ENCODE measurements around the gene LMBRD1.

The LMBRD1 gene

DNA sequence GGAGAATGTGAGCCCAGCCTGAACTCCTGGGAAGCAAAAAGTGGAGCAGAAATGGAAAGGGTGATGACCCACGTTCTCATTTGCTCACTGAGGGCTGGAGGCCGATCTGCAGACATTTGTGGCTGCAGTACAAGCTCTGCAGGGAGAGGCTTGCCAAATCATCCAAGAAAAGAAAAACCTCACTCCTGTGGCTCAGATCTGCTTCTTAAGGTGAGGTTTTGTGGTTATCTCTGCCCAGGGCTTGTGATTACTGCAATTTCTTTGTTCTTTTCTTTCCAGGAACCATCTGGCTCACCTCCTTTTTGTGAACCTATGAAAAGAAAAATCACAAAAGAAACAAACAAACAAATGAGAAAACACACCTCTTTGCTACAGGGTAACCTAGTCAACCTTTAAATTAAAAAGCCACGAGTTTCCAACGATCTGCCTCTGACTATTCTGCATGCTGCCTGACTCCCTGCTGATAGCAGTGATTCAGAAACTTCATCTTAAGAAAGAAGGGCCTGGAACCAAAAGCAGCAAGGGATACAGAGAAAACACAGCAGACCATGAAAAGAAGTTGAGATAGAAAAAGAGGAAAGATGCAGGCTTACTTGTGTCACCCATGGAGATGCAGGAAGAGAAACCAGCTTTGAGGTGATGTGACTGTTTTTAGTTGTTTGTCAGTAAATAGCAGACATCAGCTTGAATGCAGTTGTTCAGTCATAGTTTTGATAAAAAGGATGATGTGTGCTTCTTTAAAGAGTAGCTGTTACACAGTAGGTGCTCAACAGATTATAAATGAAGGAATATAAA is 165.1 kb downstream of the LMBRD1 start:
- no peak for TF ChIP-seq ZNF70 (CRISPR knock-in tag; IDR thresholded peaks at IDR 0.05)
- no peak for TF ChIP-seq ZNF8 (CRISPR knock-in tag; IDR thresholded peaks at IDR 0.05)
- TF ChIP-seq, protein P1, sequence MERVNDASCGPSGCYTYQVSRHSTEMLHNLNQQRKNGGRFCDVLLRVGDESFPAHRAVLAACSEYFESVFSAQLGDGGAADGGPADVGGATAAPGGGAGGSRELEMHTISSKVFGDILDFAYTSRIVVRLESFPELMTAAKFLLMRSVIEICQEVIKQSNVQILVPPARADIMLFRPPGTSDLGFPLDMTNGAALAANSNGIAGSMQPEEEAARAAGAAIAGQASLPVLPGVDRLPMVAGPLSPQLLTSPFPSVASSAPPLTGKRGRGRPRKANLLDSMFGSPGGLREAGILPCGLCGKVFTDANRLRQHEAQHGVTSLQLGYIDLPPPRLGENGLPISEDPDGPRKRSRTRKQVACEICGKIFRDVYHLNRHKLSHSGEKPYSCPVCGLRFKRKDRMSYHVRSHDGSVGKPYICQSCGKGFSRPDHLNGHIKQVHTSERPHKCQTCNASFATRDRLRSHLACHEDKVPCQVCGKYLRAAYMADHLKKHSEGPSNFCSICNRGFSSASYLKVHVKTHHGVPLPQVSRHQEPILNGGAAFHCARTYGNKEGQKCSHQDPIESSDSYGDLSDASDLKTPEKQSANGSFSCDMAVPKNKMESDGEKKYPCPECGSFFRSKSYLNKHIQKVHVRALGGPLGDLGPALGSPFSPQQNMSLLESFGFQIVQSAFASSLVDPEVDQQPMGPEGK (CRISPR knock-in tag; IDR thresholded peaks at IDR 0.05; ENCODE audit: borderline replicate concordance), result no peak
- TF ChIP-seq ARNTL (CRISPR knock-in tag; IDR thresholded peaks at IDR 0.05; ENCODE audit: borderline replicate concordance, low read depth), result no peak
- TF ChIP-seq, protein P2, sequence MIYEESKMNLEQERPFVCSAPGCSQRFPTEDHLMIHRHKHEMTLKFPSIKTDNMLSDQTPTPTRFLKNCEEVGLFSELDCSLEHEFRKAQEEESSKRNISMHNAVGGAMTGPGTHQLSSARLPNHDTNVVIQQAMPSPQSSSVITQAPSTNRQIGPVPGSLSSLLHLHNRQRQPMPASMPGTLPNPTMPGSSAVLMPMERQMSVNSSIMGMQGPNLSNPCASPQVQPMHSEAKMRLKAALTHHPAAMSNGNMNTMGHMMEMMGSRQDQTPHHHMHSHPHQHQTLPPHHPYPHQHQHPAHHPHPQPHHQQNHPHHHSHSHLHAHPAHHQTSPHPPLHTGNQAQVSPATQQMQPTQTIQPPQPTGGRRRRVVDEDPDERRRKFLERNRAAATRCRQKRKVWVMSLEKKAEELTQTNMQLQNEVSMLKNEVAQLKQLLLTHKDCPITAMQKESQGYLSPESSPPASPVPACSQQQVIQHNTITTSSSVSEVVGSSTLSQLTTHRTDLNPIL (CRISPR knock-in tag; IDR thresholded peaks at IDR 0.05; ENCODE audit: low read depth), result no peak
- no peak for TF ChIP-seq TCF4 (CRISPR knock-in tag; IDR thresholded peaks at IDR 0.05; ENCODE audit: borderline replicate concordance)
- TF ChIP-seq PPARA (CRISPR knock-in tag; IDR thresholded peaks at IDR 0.05; ENCODE audit: borderline replicate concordance), result no peak
- no peak for TF ChIP-seq ISL1 (CRISPR knock-in tag; IDR thresholded peaks at IDR 0.05)
- TF ChIP-seq, protein P3, sequence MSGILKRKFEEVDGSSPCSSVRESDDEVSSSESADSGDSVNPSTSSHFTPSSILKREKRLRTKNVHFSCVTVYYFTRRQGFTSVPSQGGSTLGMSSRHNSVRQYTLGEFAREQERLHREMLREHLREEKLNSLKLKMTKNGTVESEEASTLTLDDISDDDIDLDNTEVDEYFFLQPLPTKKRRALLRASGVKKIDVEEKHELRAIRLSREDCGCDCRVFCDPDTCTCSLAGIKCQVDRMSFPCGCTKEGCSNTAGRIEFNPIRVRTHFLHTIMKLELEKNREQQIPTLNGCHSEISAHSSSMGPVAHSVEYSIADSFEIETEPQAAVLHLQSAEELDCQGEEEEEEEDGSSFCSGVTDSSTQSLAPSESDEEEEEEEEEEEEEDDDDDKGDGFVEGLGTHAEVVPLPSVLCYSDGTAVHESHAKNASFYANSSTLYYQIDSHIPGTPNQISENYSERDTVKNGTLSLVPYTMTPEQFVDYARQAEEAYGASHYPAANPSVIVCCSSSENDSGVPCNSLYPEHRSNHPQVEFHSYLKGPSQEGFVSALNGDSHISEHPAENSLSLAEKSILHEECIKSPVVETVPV (CRISPR knock-in tag; IDR thresholded peaks at IDR 0.05), result no peak
- TF ChIP-seq, protein P4, sequence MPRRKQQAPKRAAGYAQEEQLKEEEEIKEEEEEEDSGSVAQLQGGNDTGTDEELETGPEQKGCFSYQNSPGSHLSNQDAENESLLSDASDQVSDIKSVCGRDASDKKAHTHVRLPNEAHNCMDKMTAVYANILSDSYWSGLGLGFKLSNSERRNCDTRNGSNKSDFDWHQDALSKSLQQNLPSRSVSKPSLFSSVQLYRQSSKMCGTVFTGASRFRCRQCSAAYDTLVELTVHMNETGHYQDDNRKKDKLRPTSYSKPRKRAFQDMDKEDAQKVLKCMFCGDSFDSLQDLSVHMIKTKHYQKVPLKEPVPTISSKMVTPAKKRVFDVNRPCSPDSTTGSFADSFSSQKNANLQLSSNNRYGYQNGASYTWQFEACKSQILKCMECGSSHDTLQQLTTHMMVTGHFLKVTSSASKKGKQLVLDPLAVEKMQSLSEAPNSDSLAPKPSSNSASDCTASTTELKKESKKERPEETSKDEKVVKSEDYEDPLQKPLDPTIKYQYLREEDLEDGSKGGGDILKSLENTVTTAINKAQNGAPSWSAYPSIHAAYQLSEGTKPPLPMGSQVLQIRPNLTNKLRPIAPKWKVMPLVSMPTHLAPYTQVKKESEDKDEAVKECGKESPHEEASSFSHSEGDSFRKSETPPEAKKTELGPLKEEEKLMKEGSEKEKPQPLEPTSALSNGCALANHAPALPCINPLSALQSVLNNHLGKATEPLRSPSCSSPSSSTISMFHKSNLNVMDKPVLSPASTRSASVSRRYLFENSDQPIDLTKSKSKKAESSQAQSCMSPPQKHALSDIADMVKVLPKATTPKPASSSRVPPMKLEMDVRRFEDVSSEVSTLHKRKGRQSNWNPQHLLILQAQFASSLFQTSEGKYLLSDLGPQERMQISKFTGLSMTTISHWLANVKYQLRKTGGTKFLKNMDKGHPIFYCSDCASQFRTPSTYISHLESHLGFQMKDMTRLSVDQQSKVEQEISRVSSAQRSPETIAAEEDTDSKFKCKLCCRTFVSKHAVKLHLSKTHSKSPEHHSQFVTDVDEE (CRISPR knock-in tag; IDR thresholded peaks at IDR 0.05), result no peak
- no peak for ATAC-seq

DNA sequence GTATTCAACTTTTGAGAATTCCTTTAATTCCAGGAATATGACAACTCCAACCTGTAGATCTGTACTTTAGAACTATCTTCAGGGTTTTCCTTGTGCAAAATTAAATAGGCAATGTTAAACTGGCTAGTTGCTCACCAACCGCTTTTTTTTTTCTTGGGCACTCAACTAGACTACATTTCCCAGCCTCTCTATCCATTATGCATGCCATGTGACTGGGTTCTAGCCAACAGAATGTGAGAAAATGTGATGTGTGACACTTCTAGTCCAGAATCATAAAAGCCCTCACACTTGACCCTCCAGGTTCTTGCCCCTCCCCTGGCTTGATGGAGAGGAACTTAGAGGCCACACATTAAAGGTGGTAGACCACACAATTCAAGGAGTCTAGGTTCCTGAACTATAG is 166.0 kb downstream of the LMBRD1 start:
- TF ChIP-seq ZNF565 (CRISPR knock-in tag; conservative IDR thresholded peaks at IDR 0.05; ENCODE audit: low read depth) (no peak), OSR1 (CRISPR knock-in tag; IDR thresholded peaks at IDR 0.05) (no peak), GLIS3 (CRISPR knock-in tag; IDR thresholded peaks at IDR 0.05) (no peak), ESRRG (CRISPR knock-in tag; IDR thresholded peaks at IDR 0.05) (no peak), ZNF70 (CRISPR knock-in tag; IDR thresholded peaks at IDR 0.05) (no peak), CSDC2 (CRISPR knock-in tag; IDR thresholded peaks at IDR 0.05) (no peak), PPARA (CRISPR knock-in tag; IDR thresholded peaks at IDR 0.05; ENCODE audit: borderline replicate concordance) (no peak), TOX (CRISPR knock-in tag; IDR thresholded peaks at IDR 0.05; ENCODE audit: borderline replicate concordance) (no peak)
- TF ChIP-seq, protein P3 (CRISPR knock-in tag; IDR thresholded peaks at IDR 0.05), result no peak
- TF ChIP-seq, protein P1 (CRISPR knock-in tag; IDR thresholded peaks at IDR 0.05; ENCODE audit: borderline replicate concordance), result no peak
- TF ChIP-seq, protein P5, sequence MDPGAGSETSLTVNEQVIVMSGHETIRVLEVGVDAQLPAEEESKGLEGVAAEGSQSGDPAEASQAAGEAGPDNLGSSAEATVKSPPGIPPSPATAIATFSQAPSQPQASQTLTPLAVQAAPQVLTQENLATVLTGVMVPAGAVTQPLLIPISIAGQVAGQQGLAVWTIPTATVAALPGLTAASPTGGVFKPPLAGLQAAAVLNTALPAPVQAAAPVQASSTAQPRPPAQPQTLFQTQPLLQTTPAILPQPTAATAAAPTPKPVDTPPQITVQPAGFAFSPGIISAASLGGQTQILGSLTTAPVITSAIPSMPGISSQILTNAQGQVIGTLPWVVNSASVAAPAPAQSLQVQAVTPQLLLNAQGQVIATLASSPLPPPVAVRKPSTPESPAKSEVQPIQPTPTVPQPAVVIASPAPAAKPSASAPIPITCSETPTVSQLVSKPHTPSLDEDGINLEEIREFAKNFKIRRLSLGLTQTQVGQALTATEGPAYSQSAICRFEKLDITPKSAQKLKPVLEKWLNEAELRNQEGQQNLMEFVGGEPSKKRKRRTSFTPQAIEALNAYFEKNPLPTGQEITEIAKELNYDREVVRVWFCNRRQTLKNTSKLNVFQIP (CRISPR knock-in tag; IDR thresholded peaks at IDR 0.05; ENCODE audit: borderline replicate concordance, low read depth), result no peak
- ATAC-seq, result no peak

All from SK-N-SH treated with all-trans-retinoic acid at 6 μM for 48 hours (cell line).